ENCODE measurements around the gene RNF39. TPM values are rescaled to one million over a fixed set of nuclear protein-coding genes. Genes with fewer than 3 reads are reported as not detected.

RNF39 gene
- total RNA-seq, 1 donor from 2014 or later, result not detected

- no peak overlapping the region for H3K4me3 Mint-ChIP-seq
- no peaks in the 10 kb centered on the region for H3K9me3 Mint-ChIP-seq
These were observed 1.6 kb upstream of the RNF39 start for GRCh38 chr6:30077218-30077617.

GRCh38 chr6:30075790-30076732 is 492 bp upstream of the RNF39 start:
- ATAC-seq (ENCODE audit: low read depth) (no peak), DNase-seq (no peak)
- Mint-ChIP-seq H3K4me3 (peak overlapping the region; percentile 42), H3K36me3 (ENCODE audit: low read depth) (peaks cover 3% of the 10 kb centered on the region), H3K27me3 (peaks cover 65% of the 10 kb centered on the region), H3K27ac (no peak overlapping the region), H3K9me3 (no peaks in the 10 kb centered on the region), H3K4me1 (peaks cover 21% of the 10 kb centered on the region)
- CTCF ChIA-PET, result no interaction called here
- POLR2A ChIA-PET, result no interaction called here
- TF ChIP-seq, protein P1, sequence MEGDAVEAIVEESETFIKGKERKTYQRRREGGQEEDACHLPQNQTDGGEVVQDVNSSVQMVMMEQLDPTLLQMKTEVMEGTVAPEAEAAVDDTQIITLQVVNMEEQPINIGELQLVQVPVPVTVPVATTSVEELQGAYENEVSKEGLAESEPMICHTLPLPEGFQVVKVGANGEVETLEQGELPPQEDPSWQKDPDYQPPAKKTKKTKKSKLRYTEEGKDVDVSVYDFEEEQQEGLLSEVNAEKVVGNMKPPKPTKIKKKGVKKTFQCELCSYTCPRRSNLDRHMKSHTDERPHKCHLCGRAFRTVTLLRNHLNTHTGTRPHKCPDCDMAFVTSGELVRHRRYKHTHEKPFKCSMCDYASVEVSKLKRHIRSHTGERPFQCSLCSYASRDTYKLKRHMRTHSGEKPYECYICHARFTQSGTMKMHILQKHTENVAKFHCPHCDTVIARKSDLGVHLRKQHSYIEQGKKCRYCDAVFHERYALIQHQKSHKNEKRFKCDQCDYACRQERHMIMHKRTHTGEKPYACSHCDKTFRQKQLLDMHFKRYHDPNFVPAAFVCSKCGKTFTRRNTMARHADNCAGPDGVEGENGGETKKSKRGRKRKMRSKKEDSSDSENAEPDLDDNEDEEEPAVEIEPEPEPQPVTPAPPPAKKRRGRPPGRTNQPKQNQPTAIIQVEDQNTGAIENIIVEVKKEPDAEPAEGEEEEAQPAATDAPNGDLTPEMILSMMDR (IDR thresholded peaks at IDR 0.05), result no peak
- intact Hi-C loops (cut with micrococcal nuclease), result no loop called here

More at GRCh38 chr6:30077218-30077617, 1.6 kb upstream of the RNF39 start:
- DNase-seq, result no peak
- ChIA-PET CTCF (no interaction called here), POLR2A (no interaction called here)
- TF ChIP-seq, protein P1 (IDR thresholded peaks at IDR 0.05), result no peak
- intact Hi-C loops (cut with micrococcal nuclease), result no loop called here
- H3K4me1 Mint-ChIP-seq, result peaks cover 14% of the 10 kb centered on the region
- H3K27ac Mint-ChIP-seq, result no peak overlapping the region
- H3K27me3 Mint-ChIP-seq, result peaks cover 57% of the 10 kb centered on the region
- no peaks in the 10 kb centered on the region for H3K36me3 Mint-ChIP-seq (ENCODE audit: low read depth)
- ATAC-seq (ENCODE audit: low read depth), result no peak

- DNase-seq (no peak), ATAC-seq (ENCODE audit: low read depth) (no peak)
- H3K9me3 Mint-ChIP-seq, result no peaks in the 10 kb centered on the region
- H3K4me3 Mint-ChIP-seq, result peak overlapping the region; percentile 12
- ChIA-PET POLR2A (interaction anchor here (0.9 kb wide), 1 partner anchor 13 kb away, joined by 3 read pairs; the partner anchor contains the start of gene POLR1H), CTCF (interaction anchor here (1.4 kb wide), 1 partner anchor 56 kb away, joined by 4 read pairs; no protein-coding TSS in a partner anchor)
- H3K27me3 Mint-ChIP-seq, result peaks cover 72% of the 10 kb centered on the region
- TF ChIP-seq, protein P1 (IDR thresholded peaks at IDR 0.05), result no peak
- intact Hi-C loops (cut with micrococcal nuclease), result no loop called here
- H3K4me1 Mint-ChIP-seq, result peaks cover 32% of the 10 kb centered on the region
- no peak overlapping the region for H3K27ac Mint-ChIP-seq
- H3K36me3 Mint-ChIP-seq (ENCODE audit: low read depth), result peaks cover 17% of the 10 kb centered on the region
These were observed 1.1 kb downstream of the RNF39 start for GRCh38 chr6:30074331-30075093.

- ATAC-seq (ENCODE audit: low read depth), result no peak
- no peaks in the 10 kb centered on the region for H3K9me3 Mint-ChIP-seq
- no peak overlapping the region for H3K27ac Mint-ChIP-seq
- POLR2A ChIA-PET, result interaction anchor here (0.9 kb wide), 1 partner anchor 13 kb away, joined by 3 read pairs; the partner anchor contains the start of gene POLR1H
- H3K27me3 Mint-ChIP-seq, result peaks cover 65% of the 10 kb centered on the region
- CTCF ChIA-PET, result interaction anchor here (1.4 kb wide), 1 partner anchor 57 kb away, joined by 4 read pairs; no protein-coding TSS in a partner anchor
- peaks cover 33% of the 10 kb centered on the region for H3K4me1 Mint-ChIP-seq
- DNase-seq, result no peak
- no peak overlapping the region for H3K4me3 Mint-ChIP-seq
- H3K36me3 Mint-ChIP-seq (ENCODE audit: low read depth), result peaks cover 25% of the 10 kb centered on the region
- intact Hi-C loops (cut with micrococcal nuclease), result no loop called here
- TF ChIP-seq, protein P1 (IDR thresholded peaks at IDR 0.05), result no peak
These were observed 1.9 kb downstream of the RNF39 start for GRCh38 chr6:30073489-30074235.

All from activated B cell treated with CpG ODN at 0.5 μM for 24 hours (primary cell).